COLO668 (cell line): ENCODE data around the gene KCNS1.
A peak's percentile ranks its signal among the peaks of the same experiment; 100 is the strongest.

Source experiments
- DNase-seq: peaks from one replicate; lab custom pipeline; 2025; ENCODE audit not compliant: unreplicated experiment; lab: John Stamatoyannopoulos, UW

KCNS1 gene

GRCh38 chr20:45052698-45053429 lies 48.1 kb downstream of the KCNS1 start:
- DNase-seq = no peak

- no peak for DNase-seq
Observed at GRCh38 chr20:45051204-45052060, 49.5 kb downstream of the KCNS1 start.

GRCh38 chr20:45049904-45050471 lies 50.9 kb downstream of the KCNS1 start:
- no peak for DNase-seq

- no peak for DNase-seq
Observed at GRCh38 chr20:45049438-45049837, 51.5 kb downstream of the KCNS1 start.

GRCh38 chr20:45047581-45048119 lies 53.3 kb downstream of the KCNS1 start:
- no peak for DNase-seq

- no peak for DNase-seq
Observed at GRCh38 chr20:45044601-45045000, 56.3 kb downstream of the KCNS1 start.

GRCh38 chr20:45044084-45044573 lies 56.8 kb downstream of the KCNS1 start:
- DNase-seq = peak; percentile 31

- no peak for DNase-seq
Observed at GRCh38 chr20:45042978-45043377, 57.9 kb downstream of the KCNS1 start.
